Endothelial cell of umbilical vein (primary cell): ENCODE data around the gene MEP1B.

Experiments
- EZH2 ChIP-seq: IDR thresholded peaks from 2 replicates; pipeline ENCODE4 v1.6.1; 2012; ENCODE audit warnings: borderline replicate concordance, low read depth, mild to moderate bottlenecking, moderate library complexity, low read length, inconsistent platforms; ENCODE audit not compliant: severe bottlenecking
- MYC ChIP-seq: IDR thresholded peaks from one replicate; pipeline ENCODE4 v1.6.1; 2011; ENCODE audit warnings: mild to moderate bottlenecking, low read depth, low read length
- TF ChIP-seq, protein P1 (sequence below): IDR thresholded peaks from 2 replicates; pipeline ENCODE4 v1.6.1; 2011; ENCODE audit not compliant: insufficient read depth, insufficient read length
- TF ChIP-seq, protein P2 (sequence below), 2 donors: IDR thresholded peaks; 1 replicate in 1 of 2; 2 replicates in 1 of 2; pipeline ENCODE4 v1.5.1; 2011; ENCODE audit warnings: low read length in 2 of 2, mild to moderate bottlenecking in 2 of 2, moderate library complexity in 2 of 2, control low read depth in 1 of 2, inconsistent platforms in 1 of 2, low read depth in 1 of 2; ENCODE audit not compliant: insufficient read depth in 1 of 2; ENCODE audit errors: extremely low read depth in 1 of 2

DNA sequence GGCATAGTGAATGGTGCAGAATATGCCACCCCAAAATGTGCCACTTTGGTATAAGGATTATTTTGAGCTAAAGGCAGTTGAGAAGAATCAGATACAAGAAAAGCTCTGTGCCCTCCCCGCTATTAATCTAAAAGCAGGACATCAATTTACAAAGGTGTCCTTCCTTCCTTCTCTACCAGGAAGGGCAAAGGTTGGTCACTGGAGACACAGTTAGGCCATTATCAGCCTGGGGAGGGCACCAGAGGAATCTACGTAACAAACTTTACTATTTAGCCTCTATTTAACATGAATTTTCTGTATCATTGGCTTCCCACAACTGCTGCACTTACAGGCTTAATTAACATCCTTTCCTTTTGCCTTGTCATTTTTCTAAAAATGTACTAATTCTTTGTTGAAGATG is 52.6 kb downstream of the MEP1B start:
- TF ChIP-seq EZH2 (no peak), MYC (no peak)
- TF ChIP-seq, protein P1, sequence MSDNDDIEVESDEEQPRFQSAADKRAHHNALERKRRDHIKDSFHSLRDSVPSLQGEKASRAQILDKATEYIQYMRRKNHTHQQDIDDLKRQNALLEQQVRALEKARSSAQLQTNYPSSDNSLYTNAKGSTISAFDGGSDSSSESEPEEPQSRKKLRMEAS: no peak
- TF ChIP-seq, protein P2, sequence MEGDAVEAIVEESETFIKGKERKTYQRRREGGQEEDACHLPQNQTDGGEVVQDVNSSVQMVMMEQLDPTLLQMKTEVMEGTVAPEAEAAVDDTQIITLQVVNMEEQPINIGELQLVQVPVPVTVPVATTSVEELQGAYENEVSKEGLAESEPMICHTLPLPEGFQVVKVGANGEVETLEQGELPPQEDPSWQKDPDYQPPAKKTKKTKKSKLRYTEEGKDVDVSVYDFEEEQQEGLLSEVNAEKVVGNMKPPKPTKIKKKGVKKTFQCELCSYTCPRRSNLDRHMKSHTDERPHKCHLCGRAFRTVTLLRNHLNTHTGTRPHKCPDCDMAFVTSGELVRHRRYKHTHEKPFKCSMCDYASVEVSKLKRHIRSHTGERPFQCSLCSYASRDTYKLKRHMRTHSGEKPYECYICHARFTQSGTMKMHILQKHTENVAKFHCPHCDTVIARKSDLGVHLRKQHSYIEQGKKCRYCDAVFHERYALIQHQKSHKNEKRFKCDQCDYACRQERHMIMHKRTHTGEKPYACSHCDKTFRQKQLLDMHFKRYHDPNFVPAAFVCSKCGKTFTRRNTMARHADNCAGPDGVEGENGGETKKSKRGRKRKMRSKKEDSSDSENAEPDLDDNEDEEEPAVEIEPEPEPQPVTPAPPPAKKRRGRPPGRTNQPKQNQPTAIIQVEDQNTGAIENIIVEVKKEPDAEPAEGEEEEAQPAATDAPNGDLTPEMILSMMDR (IDR thresholded peaks at IDR 0.05; ENCODE audit: extremely low read depth in 1 of 2, insufficient read depth in 1 of 2, low read depth in 1 of 2, low read length in 2 of 2): no peak
